H9 (cell line): ENCODE measurements around the gene CHAF1B. TPM values are rescaled to one million over a fixed set of nuclear protein-coding genes. Genes with fewer than 3 reads are reported as not detected.

Experiments used
- DNase-seq: peaks from one replicate; pipeline ENCODE4 v3.0.0-alpha.2; 2017
- H2AFZ ChIP-seq: one replicate; pipeline ENCODE4 v1.6.1; 2013; ENCODE audit warnings: mild to moderate bottlenecking, low read length, control low read depth, moderate library complexity
- H2AK5ac ChIP-seq: 2 replicates; pipeline ENCODE4 v1.6.1; 2013; ENCODE audit warnings: low read length, control low read depth, mixed read lengths; ENCODE audit not compliant: insufficient read length
- H2BK120ac ChIP-seq: one replicate; pipeline ENCODE4 v1.6.1; 2013; ENCODE audit warnings: low read depth, mild to moderate bottlenecking, low read length, control low read depth, inconsistent platforms; ENCODE audit not compliant: poor library complexity, severe bottlenecking
- H2BK12ac ChIP-seq: 2 replicates; pipeline ENCODE4 v1.6.1; 2013; ENCODE audit warnings: low read length, control low read depth, mixed read lengths, low read depth; ENCODE audit not compliant: insufficient read length
- H2BK15ac ChIP-seq: 2 replicates; pipeline ENCODE4 v1.6.1; 2013; ENCODE audit warnings: low read depth, low read length, control low read depth
- H2BK20ac ChIP-seq: one replicate; pipeline ENCODE4 v1.6.1; 2013; ENCODE audit warnings: low read depth, mild to moderate bottlenecking, low read length, control low read depth, inconsistent platforms; ENCODE audit not compliant: poor library complexity, severe bottlenecking
- H2BK5ac ChIP-seq: 2 replicates; pipeline ENCODE4 v1.6.1; 2013; ENCODE audit warnings: low read length, control low read depth, mixed read lengths; ENCODE audit not compliant: insufficient read length
- H3K14ac ChIP-seq: 2 replicates; pipeline ENCODE4 v1.6.1; 2013; ENCODE audit warnings: low read length, control low read depth; ENCODE audit not compliant: insufficient read depth
- H3K18ac ChIP-seq: 2 replicates; pipeline ENCODE4 v1.6.1; 2013; ENCODE audit warnings: low read depth, mild to moderate bottlenecking, mixed read lengths, low read length, control low read depth; ENCODE audit not compliant: insufficient read length
- H3K23ac ChIP-seq: 2 replicates; pipeline ENCODE4 v1.6.1; 2013; ENCODE audit warnings: low read length, control low read depth, mixed read lengths, low read depth; ENCODE audit not compliant: insufficient read length
- H3K23me2 ChIP-seq: 2 replicates; pipeline ENCODE4 v1.6.1; 2013; ENCODE audit warnings: low read depth, mild to moderate bottlenecking, mixed read lengths, low read length, control low read depth; ENCODE audit not compliant: insufficient read length, poor library complexity, severe bottlenecking
- H3K27ac ChIP-seq: 2 replicates; pipeline ENCODE4 v1.5.1; 2013; ENCODE audit warnings: low read length, control low read depth, mixed read lengths, low read depth; ENCODE audit not compliant: insufficient read length
- H3K27me3 ChIP-seq: 2 replicates; pipeline ENCODE4 v1.6.1; 2013; ENCODE audit warnings: low read length, control low read depth, inconsistent platforms; ENCODE audit not compliant: insufficient read depth
- H3K4ac ChIP-seq: 2 replicates; pipeline ENCODE4 v1.6.1; 2013; ENCODE audit warnings: low read depth, mild to moderate bottlenecking, control low read depth, inconsistent platforms, low read length, moderate library complexity
- H3K4me1 ChIP-seq: 2 replicates; pipeline ENCODE4 v1.6.1; 2013; ENCODE audit warnings: low read length, control low read depth, inconsistent platforms; ENCODE audit not compliant: insufficient read depth
- H3K4me2 ChIP-seq: 2 replicates; pipeline ENCODE4 v1.6.1; 2013; ENCODE audit warnings: low read length, control low read depth, mixed read lengths; ENCODE audit not compliant: insufficient read length, insufficient read depth
- H3K56ac ChIP-seq: 2 replicates; pipeline ENCODE4 v1.6.1; 2013; ENCODE audit warnings: low read depth, mild to moderate bottlenecking, mixed read lengths, low read length, control low read depth; ENCODE audit not compliant: insufficient read length
- H3K79me1 ChIP-seq: 2 replicates; pipeline ENCODE4 v1.6.1; 2013; ENCODE audit warnings: low read depth, mild to moderate bottlenecking, moderate library complexity, low read length, control low read depth, inconsistent platforms; ENCODE audit not compliant: insufficient read depth, poor library complexity, severe bottlenecking
- H3K79me2 ChIP-seq: 2 replicates; pipeline ENCODE4 v1.6.1; 2013; ENCODE audit warnings: low read length, control low read depth, inconsistent platforms; ENCODE audit not compliant: insufficient read depth
- H3K9ac ChIP-seq: 2 replicates; pipeline ENCODE4 v1.6.1; 2013; ENCODE audit warnings: low read length, control low read depth, mixed read lengths; ENCODE audit not compliant: insufficient read length; ENCODE audit errors: extremely low read depth
- H3K9me3 ChIP-seq: one replicate; pipeline ENCODE4 v1.6.1; 2013; ENCODE audit warnings: low read depth, low read length, inconsistent platforms; ENCODE audit not compliant: control insufficient read depth
- H3T11ph ChIP-seq: one replicate; pipeline ENCODE4 v1.6.1; 2013; ENCODE audit warnings: mild to moderate bottlenecking, low read length, control low read depth, inconsistent platforms
- H4K20me1 ChIP-seq: one replicate; pipeline ENCODE4 v1.6.1; 2013; ENCODE audit not compliant: control insufficient read depth, insufficient read length, insufficient read depth
- H4K5ac ChIP-seq: 2 replicates; pipeline ENCODE4 v1.6.1; 2013; ENCODE audit warnings: low read depth, mild to moderate bottlenecking, mixed read lengths, low read length, control low read depth; ENCODE audit not compliant: insufficient read length
- H4K8ac ChIP-seq: replicated peaks from 2 replicates; pipeline ENCODE4 v1.6.1; 2013; ENCODE audit warnings: low read length, control low read depth, mixed read lengths, low read depth; ENCODE audit not compliant: insufficient read length
- H4K91ac ChIP-seq: 2 replicates; pipeline ENCODE4 v1.6.1; 2013; ENCODE audit warnings: low read depth, mild to moderate bottlenecking, moderate library complexity, mixed read lengths, low read length, control low read depth; ENCODE audit not compliant: insufficient read length
- H3K27ac Mint-ChIP-seq, 3 experiments: 2 replicates in 2 of 3; 3 replicates in 1 of 3; pipeline ENCODE4 v1.8.0; 2020 to 2021; ENCODE audit warnings: mixed read lengths in 3 of 3, mild to moderate bottlenecking in 1 of 3, moderate library complexity in 1 of 3
- H3K27me3 Mint-ChIP-seq: 2 replicates; pipeline ENCODE4 v1.8.0; 2021; ENCODE audit warnings: low read depth, mild to moderate bottlenecking, moderate library complexity, mixed read lengths
- H3K36me3 Mint-ChIP-seq, 3 experiments: 2 replicates in 2 of 3; 3 replicates in 1 of 3; pipeline ENCODE4 v1.8.0; 2020 to 2021; ENCODE audit warnings: low read depth in 3 of 3, mixed read lengths in 3 of 3; ENCODE audit not compliant: insufficient read depth in 1 of 3
- H3K4me1 Mint-ChIP-seq, 2 experiments: 2 replicates each; pipeline ENCODE4 v1.8.0; 2020; ENCODE audit warnings: mixed read lengths in 2 of 2
- H3K4me3 Mint-ChIP-seq, 2 experiments: 2 replicates in 1 of 2; 3 replicates in 1 of 2; pipeline ENCODE4 v1.8.0; 2020 to 2021; ENCODE audit warnings: mild to moderate bottlenecking in 2 of 2, mixed read lengths in 2 of 2, moderate library complexity in 1 of 2
- H3K9me3 Mint-ChIP-seq, 2 experiments: 2 replicates in 1 of 2; 3 replicates in 1 of 2; pipeline ENCODE4 v1.8.0; 2020; ENCODE audit warnings: mild to moderate bottlenecking in 2 of 2, mixed read lengths in 2 of 2, moderate library complexity in 1 of 2
- CTCF ChIP-seq: fragments of 200-600 bp; sonication (generic); conservative IDR thresholded peaks from 3 replicates; pipeline ENCODE4 v1.8.0; 2021; ENCODE audit warnings: antibody characterized with exemption, mild to moderate bottlenecking
- WGBS: extraction: QIAGEN DNeasy Blood & Tissue Kit; methylation state at CpG from one replicate; pipeline ENCODE4 v1.1.7; 2013; ENCODE audit warnings: missing lambda C conversion rate, low lambda C conversion rate, mixed read lengths; ENCODE audit not compliant: insufficient read length; ENCODE audit errors: extremely low coverage; 5-methylcytosine and 5-hydroxymethylcytosine counted together
- total RNA-seq: library from RNA; stranded (reverse); gene quantifications from 2 replicates; pipeline ENCODE4 v1.2.1, GENCODE V29; 2021

CHAF1B gene
- total RNA-seq, 1 experiment from 2014 or later = 19.3 TPM

- Histone ChIP-seq H4K20me1 (no peaks in the 10 kb centered on the region), H2BK15ac (no peak overlapping the region), H3K79me2 (no peaks in the 10 kb centered on the region), H2BK12ac (no peak overlapping the region), H3K23ac (no peak overlapping the region), H2AK5ac (no peak overlapping the region), H2AFZ (no peak overlapping the region), H3K9ac (no peak overlapping the region), H2BK5ac (no peak overlapping the region), H3K27ac (no peak overlapping the region), H3K14ac (no peak overlapping the region), H3K23me2 (no peaks in the 10 kb centered on the region), H3K18ac (no peak overlapping the region), H3K56ac (no peak overlapping the region), H3K79me1 (no peaks in the 10 kb centered on the region), H3K27me3 (no peaks in the 10 kb centered on the region), H2BK120ac (no peak overlapping the region), H4K5ac (no peak overlapping the region), H3K4me2 (no peak overlapping the region), H3K4me1 (peaks cover 9% of the 10 kb centered on the region; the same call in 1 of the 2 replicates), H2BK20ac (no peak overlapping the region), H3T11ph (no peak overlapping the region), H4K8ac (no peak overlapping the region), H3K4ac (no peak overlapping the region), H4K91ac (no peak overlapping the region), H3K9me3 (no peaks in the 10 kb centered on the region)
- Mint-ChIP-seq H3K36me3 (no peaks in the 10 kb centered on the region), H3K4me1 (peaks cover 32 to 49% of the 10 kb centered on the region in 2 experiments), H3K27me3 (no peaks in the 10 kb centered on the region; the same call in 1 of the 2 replicates), H3K27ac (no peak overlapping the region), H3K4me3 (no peak overlapping the region), H3K9me3 (peaks cover 0 to 2% of the 10 kb centered on the region in 2 experiments; a peak in 1 of 5 replicates)
- WGBS = no CpG with 5 or more reads among the region's 8 CpGs
- DNase-seq = no peak
- no peak for TF ChIP-seq CTCF
Observed at GRCh38 chr21:36466061-36466511, 80.9 kb downstream of the CHAF1B start.

Other genes starting within 250 kb of the CHAF1B start
- 8.7 and 10.0 TPM in 2 replicates for gene DOP1B, start 228.6 kb upstream of the CHAF1B start, total RNA-seq
- gene MORC3, start 65.2 kb upstream of the CHAF1B start, total RNA-seq = 17.8 and 18.7 TPM in 2 replicates
- not detected in 2 replicates for gene CLDN14, start 94.7 kb downstream of the CHAF1B start, total RNA-seq